Caco-2 (cell line): ENCODE measurements around the gene SLC28A3. TPM values are rescaled to one million over a fixed set of nuclear protein-coding genes. Genes with fewer than 3 reads are reported as not detected.
"Not testable (repeated sequence)": the region's sequence is repeated elsewhere in the genome, so short reads cannot be mapped to it uniquely, and the experiment has no call there.

Experiments used
- BruUV-seq: library from RNA; stranded (reverse); fragments of 400-500 nt; replicated peaks from 2 replicates; lab custom pipeline; 2021; lab: Mats Ljungman, UMichigan
- CTCF ChIA-PET: fragments of 300-600 bp; sonication (Branson Sonifier 250); formaldehyde crosslinking; loops from one replicate; lab custom pipeline; 2022; ENCODE audit warnings: antibody characterized with exemption; lab: Charles Lee
- POLR2A ChIA-PET: fragments of 300-600 bp; sonication (Branson Sonifier 250); formaldehyde crosslinking; loops from one replicate; lab custom pipeline; 2022; ENCODE audit warnings: antibody characterized with exemption; lab: Charles Lee
- DNase-seq, 2 experiments: peaks; one replicate each; pipeline versions ENCODE4 v3.0.0 to v3.0.0-alpha.2; 2020 to 2022
- H3K27me3 ChIP-seq: replicated peaks from 2 replicates; pipeline ENCODE4 v1.6.0; 2011; ENCODE audit warnings: low read length; ENCODE audit not compliant: control insufficient read depth, insufficient read depth
- H3K36me3 ChIP-seq: 2 replicates; pipeline ENCODE4 v1.5.1; 2011; ENCODE audit warnings: low read length; ENCODE audit not compliant: control insufficient read depth, insufficient read depth
- H3K4me1 ChIP-seq: fragments of 250-450 bp; sonication (Bioruptor Pico); 2 replicates; pipeline ENCODE4 v1.5.1; 2020; ENCODE audit warnings: mild to moderate bottlenecking
- H3K4me3 ChIP-seq: 2 replicates; pipeline ENCODE4 v1.5.1; 2011; ENCODE audit warnings: low read depth, mild to moderate bottlenecking, control low read depth, low read length
- H3K9me3 ChIP-seq: fragments of 250-450 bp; sonication (Bioruptor Pico); 2 replicates; pipeline ENCODE4 v1.5.1; 2020; ENCODE audit warnings: mild to moderate bottlenecking, moderate library complexity
- H3K27ac Mint-ChIP-seq: one replicate; pipeline ENCODE4 v1.8.0; 2022; ENCODE audit warnings: mixed read lengths; ENCODE audit not compliant: unreplicated experiment
- H3K27me3 Mint-ChIP-seq: one replicate; pipeline ENCODE4 v1.8.0; 2022; ENCODE audit warnings: mixed read lengths; ENCODE audit not compliant: insufficient read depth, unreplicated experiment
- H3K36me3 Mint-ChIP-seq: one replicate; pipeline ENCODE4 v1.8.0; 2022; ENCODE audit warnings: mild to moderate bottlenecking, mixed read lengths; ENCODE audit not compliant: insufficient read depth, unreplicated experiment
- H3K4me1 Mint-ChIP-seq: one replicate; pipeline ENCODE4 v1.8.0; 2022; ENCODE audit warnings: low read depth, mixed read lengths; ENCODE audit not compliant: unreplicated experiment
- H3K4me3 Mint-ChIP-seq: one replicate; pipeline ENCODE4 v1.8.0; 2022; ENCODE audit warnings: mild to moderate bottlenecking, moderate library complexity, mixed read lengths; ENCODE audit not compliant: unreplicated experiment
- H3K9me3 Mint-ChIP-seq: one replicate; pipeline ENCODE4 v1.8.0; 2022; ENCODE audit warnings: mixed read lengths; ENCODE audit not compliant: unreplicated experiment
- intact Hi-C: fragments of 100-400 bp; cut with micrococcal nuclease; formaldehyde crosslinking; loops from one replicate; pipeline ENCODE4 v1.10.0; 2022; ENCODE audit not compliant: unreplicated experiment
- total RNA-seq: library from RNA; stranded (reverse); gene quantifications from 2 replicates; pipeline ENCODE4 v1.2.3, GENCODE V29; 2022
- TF ChIP-seq, protein P1 (sequence below), 2 experiments: fragments of 200-600 bp in 1 of 2; IDR thresholded peaks; 1 replicate in 1 of 2; 2 replicates in 1 of 2; pipeline versions ENCODE4 v1.5.1 to v1.8.0; 2011 to 2022; ENCODE audit warnings: antibody characterized with exemption in 1 of 2, control low read depth in 1 of 2, inconsistent platforms in 1 of 2, low read depth in 1 of 2, low read length in 1 of 2, mild to moderate bottlenecking in 1 of 2, moderate library complexity in 1 of 2; ENCODE audit not compliant: insufficient read depth in 1 of 2, severe bottlenecking in 1 of 2, unreplicated experiment in 1 of 2

Gene SLC28A3
- total RNA-seq, 1 experiment from 2014 or later = 2.6 TPM

DNA sequence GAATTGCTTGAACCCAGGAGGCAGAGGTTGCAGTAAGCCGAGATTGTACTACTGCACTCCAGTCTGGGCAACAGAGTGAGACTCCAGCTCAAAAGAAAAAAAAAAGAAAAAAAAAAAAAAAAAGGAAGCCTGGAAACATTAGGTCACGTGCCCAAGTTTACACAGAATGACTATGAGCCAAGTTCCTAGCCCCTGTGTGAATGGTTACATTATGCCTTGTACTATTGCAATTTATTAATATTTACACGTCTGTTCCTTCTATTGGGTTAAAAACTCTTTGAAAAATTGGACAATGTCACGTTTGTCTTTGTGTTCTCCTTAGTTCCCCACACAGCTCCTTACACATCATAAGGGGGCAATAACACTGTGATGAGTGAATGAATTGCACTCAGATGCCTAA is 33.5 kb upstream of the SLC28A3 start:
- ChIA-PET POLR2A (no interaction called here), CTCF (no interaction called here)
- Histone ChIP-seq H3K36me3 (no peaks in the 10 kb centered on the region), H3K9me3 (no peaks in the 10 kb centered on the region), H3K27me3 (no peaks in the 10 kb centered on the region), H3K4me1 (no peaks in the 10 kb centered on the region), H3K4me3 (no peak overlapping the region)
- no peak overlapping the region for H3K4me3 Mint-ChIP-seq
- H3K27me3 Mint-ChIP-seq = no peaks in the 10 kb centered on the region
- no TSS peak for BruUV-seq
- TF ChIP-seq, protein P1, sequence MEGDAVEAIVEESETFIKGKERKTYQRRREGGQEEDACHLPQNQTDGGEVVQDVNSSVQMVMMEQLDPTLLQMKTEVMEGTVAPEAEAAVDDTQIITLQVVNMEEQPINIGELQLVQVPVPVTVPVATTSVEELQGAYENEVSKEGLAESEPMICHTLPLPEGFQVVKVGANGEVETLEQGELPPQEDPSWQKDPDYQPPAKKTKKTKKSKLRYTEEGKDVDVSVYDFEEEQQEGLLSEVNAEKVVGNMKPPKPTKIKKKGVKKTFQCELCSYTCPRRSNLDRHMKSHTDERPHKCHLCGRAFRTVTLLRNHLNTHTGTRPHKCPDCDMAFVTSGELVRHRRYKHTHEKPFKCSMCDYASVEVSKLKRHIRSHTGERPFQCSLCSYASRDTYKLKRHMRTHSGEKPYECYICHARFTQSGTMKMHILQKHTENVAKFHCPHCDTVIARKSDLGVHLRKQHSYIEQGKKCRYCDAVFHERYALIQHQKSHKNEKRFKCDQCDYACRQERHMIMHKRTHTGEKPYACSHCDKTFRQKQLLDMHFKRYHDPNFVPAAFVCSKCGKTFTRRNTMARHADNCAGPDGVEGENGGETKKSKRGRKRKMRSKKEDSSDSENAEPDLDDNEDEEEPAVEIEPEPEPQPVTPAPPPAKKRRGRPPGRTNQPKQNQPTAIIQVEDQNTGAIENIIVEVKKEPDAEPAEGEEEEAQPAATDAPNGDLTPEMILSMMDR (IDR thresholded peaks at IDR 0.05; ENCODE audit: insufficient read depth in 1 of 2, low read depth in 1 of 2, low read length in 1 of 2, severe bottlenecking in 1 of 2, unreplicated experiment in 1 of 2) = no peak
- no peaks in the 10 kb centered on the region for H3K9me3 Mint-ChIP-seq
- intact Hi-C loops = no loop called here
- peaks cover 7% of the 10 kb centered on the region for H3K4me1 Mint-ChIP-seq
- peaks cover 6% of the 10 kb centered on the region for H3K36me3 Mint-ChIP-seq
- DNase-seq = no peak
- H3K27ac Mint-ChIP-seq = no peak overlapping the region

DNA sequence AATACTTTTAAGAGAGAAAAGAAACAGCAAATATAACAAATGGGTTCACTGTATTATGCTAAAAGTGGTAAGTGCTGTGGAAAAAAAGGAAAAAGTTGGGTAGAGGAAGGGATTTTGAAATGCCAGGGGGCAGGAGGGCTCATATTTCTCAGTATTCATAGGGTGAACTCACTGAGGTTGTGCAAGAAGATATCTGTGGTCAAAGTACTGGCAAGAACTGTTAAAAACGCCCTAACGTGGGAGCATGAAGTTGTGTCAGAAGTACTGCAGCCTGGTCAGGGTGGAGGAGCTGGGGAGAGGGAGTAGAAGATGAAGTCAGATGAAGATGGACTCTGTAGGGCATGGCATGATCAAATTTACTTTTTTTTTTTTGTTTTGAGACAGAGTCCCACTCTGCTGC is 31.2 kb upstream of the SLC28A3 start:
- Mint-ChIP-seq H3K36me3 (peaks cover 6% of the 10 kb centered on the region), H3K27ac (no peak overlapping the region)
- POLR2A ChIA-PET = no interaction called here

DNA sequence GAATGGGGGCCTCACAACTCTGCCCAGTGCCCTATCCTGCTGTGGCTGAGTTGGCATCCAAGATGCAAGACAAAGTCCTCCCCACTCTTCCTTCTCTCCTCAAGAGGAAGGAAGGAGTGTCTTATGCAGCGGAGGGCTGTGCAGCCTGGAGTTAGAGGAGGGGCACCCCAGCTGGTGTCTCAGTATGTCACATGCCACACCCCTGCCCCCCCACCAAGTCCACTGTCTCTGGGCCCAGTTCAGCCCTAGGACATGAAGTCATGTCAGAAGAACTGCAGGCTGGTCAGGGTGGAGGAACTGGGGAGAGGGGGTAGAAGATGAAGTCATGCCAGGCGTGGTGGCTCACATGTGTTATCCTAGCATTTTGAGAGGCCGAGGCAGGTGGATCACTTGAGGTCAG is 28.0 kb upstream of the SLC28A3 start:
- Mint-ChIP-seq H3K4me1 (no peaks in the 10 kb centered on the region), H3K36me3 (peaks cover 6% of the 10 kb centered on the region), H3K9me3 (no peaks in the 10 kb centered on the region), H3K27ac (no peak overlapping the region), H3K27me3 (no peaks in the 10 kb centered on the region), H3K4me3 (no peak overlapping the region)
- intact Hi-C loops = no loop called here
- no peak for DNase-seq
- Histone ChIP-seq H3K9me3 (no peaks in the 10 kb centered on the region), H3K4me1 (no peaks in the 10 kb centered on the region), H3K27me3 (no peaks in the 10 kb centered on the region), H3K4me3 (no peak overlapping the region), H3K36me3 (no peaks in the 10 kb centered on the region)
- POLR2A ChIA-PET = no interaction called here
- TF ChIP-seq, protein P1 (IDR thresholded peaks at IDR 0.05; ENCODE audit: insufficient read depth in 1 of 2, low read depth in 1 of 2, low read length in 1 of 2, severe bottlenecking in 1 of 2, unreplicated experiment in 1 of 2) = no peak
- CTCF ChIA-PET = no interaction called here
- no TSS peak for BruUV-seq

More for the DNA sequence above, 31.2 kb upstream of the SLC28A3 start:
- CTCF ChIA-PET = no interaction called here
- Histone ChIP-seq H3K9me3 (no peaks in the 10 kb centered on the region), H3K4me1 (no peaks in the 10 kb centered on the region), H3K36me3 (no peaks in the 10 kb centered on the region), H3K4me3 (no peak overlapping the region), H3K27me3 (no peaks in the 10 kb centered on the region)
- intact Hi-C loops = no loop called here
- Mint-ChIP-seq H3K4me3 (no peak overlapping the region), H3K27me3 (no peaks in the 10 kb centered on the region), H3K9me3 (no peaks in the 10 kb centered on the region), H3K4me1 (peaks cover 7% of the 10 kb centered on the region)
- TF ChIP-seq, protein P1 (IDR thresholded peaks at IDR 0.05; ENCODE audit: insufficient read depth in 1 of 2, low read depth in 1 of 2, low read length in 1 of 2, severe bottlenecking in 1 of 2, unreplicated experiment in 1 of 2) = no peak
- DNase-seq = no peak
- BruUV-seq = no TSS peak

DNA sequence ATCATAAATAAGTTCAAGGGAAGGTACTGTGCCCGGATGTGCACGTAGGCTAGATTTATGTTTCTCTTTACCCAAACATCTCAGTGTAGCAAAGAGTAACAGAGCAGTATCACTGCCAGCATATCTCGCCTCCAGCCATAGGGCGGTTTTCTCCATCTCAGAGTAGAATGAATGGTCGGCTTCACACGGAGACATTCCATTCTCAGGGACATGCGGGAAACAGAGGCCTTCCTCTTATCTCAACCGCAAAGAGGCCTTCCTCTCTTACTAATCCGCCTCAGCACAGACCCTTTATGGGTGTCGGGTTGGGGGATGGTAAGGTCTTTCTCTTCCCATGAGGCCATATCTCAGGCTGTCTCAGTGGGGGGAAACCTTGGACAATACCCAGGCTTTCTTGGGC is 27.2 kb upstream of the SLC28A3 start:
- H3K4me3 ChIP-seq, H3K36me3 Mint-ChIP-seq, BruUV-seq, CTCF ChIA-PET, intact Hi-C loops, H3K27me3 Mint-ChIP-seq, H3K36me3 ChIP-seq, H3K4me1 Mint-ChIP-seq, H3K9me3 ChIP-seq, H3K27ac Mint-ChIP-seq, H3K4me3 Mint-ChIP-seq, H3K27me3 ChIP-seq, H3K9me3 Mint-ChIP-seq, H3K4me1 ChIP-seq, POLR2A ChIA-PET: not testable (repeated sequence)
- peak in 1 of 2 experiments; percentile 2 for DNase-seq
